Measurements from ENCODE around the gene FAM174C.

The FAM174C gene

GRCh38 chr19:1275260-1275975, at the start of gene FAM174C:
Gene FAM174C, plus strand, starts transcription at chr19:1275530. Its CDS starts 20 bp downstream, at chr19:1275550.
- Histone ChIP-seq H3K9ac (ENCODE audit: low read length) (peak within 1 kb of the TSS; percentile 95), H3K4me2 (ENCODE audit: low read length) (peak within 1 kb of the TSS; percentile 91), H3K79me2 (ENCODE audit: insufficient read depth, low read length) (peaks cover 7% of the 10 kb centered on the region), H3K27me3 (ENCODE audit: insufficient read depth, low read length) (no peaks in the 10 kb centered on the region), H3K9me2 (ENCODE audit: low read depth, low read length) (no peaks in the 10 kb centered on the region), H4K20me1 (ENCODE audit: insufficient read depth, low read length) (no peaks in the 10 kb centered on the region), H3K4me3 (ENCODE audit: low read depth, low read length, poor library complexity, severe bottlenecking) (peak within 1 kb of the TSS; percentile 84), H2AFZ (ENCODE audit: low read length) (no peak within 1 kb of the TSS), H3K36me3 (ENCODE audit: insufficient read depth, low read length) (peaks cover 82% of the 10 kb centered on the region), H3K4me1 (ENCODE audit: insufficient read depth, low read length, severe bottlenecking) (peaks cover 56% of the 10 kb centered on the region), H3F3A (ENCODE audit: insufficient read depth, low read length) (peaks cover 16% of the 10 kb centered on the region), H3K9me3 (ENCODE audit: low read length) (no peaks in the 10 kb centered on the region), H3K27ac (ENCODE audit: low read depth, low read length, poor library complexity, severe bottlenecking) (peak within 1 kb of the TSS; percentile 85)
- no peak for TF ChIP-seq EZH2 (IDR thresholded peaks at IDR 0.05; ENCODE audit: borderline replicate concordance, low read length)

DNA sequence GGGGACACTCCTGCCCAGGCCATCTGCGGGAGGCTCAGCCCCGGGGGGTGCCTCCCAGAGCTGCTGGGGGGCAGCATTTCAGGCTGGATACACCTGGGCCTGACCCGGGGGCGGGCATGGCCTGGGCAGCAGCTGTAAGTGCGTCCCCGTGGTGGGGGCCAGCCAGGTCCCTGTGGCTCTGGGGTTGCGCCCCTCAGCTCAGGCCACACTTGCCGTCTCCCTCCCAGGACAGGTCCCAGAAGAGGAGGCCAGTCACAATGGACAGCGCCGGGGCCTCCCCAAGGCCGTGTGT, 49.2 kb upstream of the FAM174C start:
- Histone ChIP-seq H3K9me2 (ENCODE audit: low read depth, low read length) (no peaks in the 10 kb centered on the region), H3K4me2 (ENCODE audit: low read length) (no peak overlapping the region), H3K27ac (ENCODE audit: low read depth, low read length, poor library complexity, severe bottlenecking) (no peak overlapping the region), H3K27me3 (ENCODE audit: insufficient read depth, low read length) (no peaks in the 10 kb centered on the region), H3K4me1 (ENCODE audit: insufficient read depth, low read length, severe bottlenecking) (peaks cover 6% of the 10 kb centered on the region), H3K79me2 (ENCODE audit: insufficient read depth, low read length) (no peaks in the 10 kb centered on the region), H4K20me1 (ENCODE audit: insufficient read depth, low read length) (no peaks in the 10 kb centered on the region), H3F3A (ENCODE audit: insufficient read depth, low read length) (no peaks in the 10 kb centered on the region), H2AFZ (ENCODE audit: low read length) (no peak overlapping the region), H3K4me3 (ENCODE audit: low read depth, low read length, poor library complexity, severe bottlenecking) (no peak overlapping the region), H3K9ac (ENCODE audit: low read length) (no peak overlapping the region), H3K36me3 (ENCODE audit: insufficient read depth, low read length) (peaks cover 44% of the 10 kb centered on the region), H3K9me3 (ENCODE audit: low read length) (no peaks in the 10 kb centered on the region)
- no peak for TF ChIP-seq EZH2 (IDR thresholded peaks at IDR 0.05; ENCODE audit: borderline replicate concordance, low read length)
- TF ChIP-seq, protein P1, sequence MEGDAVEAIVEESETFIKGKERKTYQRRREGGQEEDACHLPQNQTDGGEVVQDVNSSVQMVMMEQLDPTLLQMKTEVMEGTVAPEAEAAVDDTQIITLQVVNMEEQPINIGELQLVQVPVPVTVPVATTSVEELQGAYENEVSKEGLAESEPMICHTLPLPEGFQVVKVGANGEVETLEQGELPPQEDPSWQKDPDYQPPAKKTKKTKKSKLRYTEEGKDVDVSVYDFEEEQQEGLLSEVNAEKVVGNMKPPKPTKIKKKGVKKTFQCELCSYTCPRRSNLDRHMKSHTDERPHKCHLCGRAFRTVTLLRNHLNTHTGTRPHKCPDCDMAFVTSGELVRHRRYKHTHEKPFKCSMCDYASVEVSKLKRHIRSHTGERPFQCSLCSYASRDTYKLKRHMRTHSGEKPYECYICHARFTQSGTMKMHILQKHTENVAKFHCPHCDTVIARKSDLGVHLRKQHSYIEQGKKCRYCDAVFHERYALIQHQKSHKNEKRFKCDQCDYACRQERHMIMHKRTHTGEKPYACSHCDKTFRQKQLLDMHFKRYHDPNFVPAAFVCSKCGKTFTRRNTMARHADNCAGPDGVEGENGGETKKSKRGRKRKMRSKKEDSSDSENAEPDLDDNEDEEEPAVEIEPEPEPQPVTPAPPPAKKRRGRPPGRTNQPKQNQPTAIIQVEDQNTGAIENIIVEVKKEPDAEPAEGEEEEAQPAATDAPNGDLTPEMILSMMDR (IDR thresholded peaks at IDR 0.05; ENCODE audit: low read length), result no peak

DNA sequence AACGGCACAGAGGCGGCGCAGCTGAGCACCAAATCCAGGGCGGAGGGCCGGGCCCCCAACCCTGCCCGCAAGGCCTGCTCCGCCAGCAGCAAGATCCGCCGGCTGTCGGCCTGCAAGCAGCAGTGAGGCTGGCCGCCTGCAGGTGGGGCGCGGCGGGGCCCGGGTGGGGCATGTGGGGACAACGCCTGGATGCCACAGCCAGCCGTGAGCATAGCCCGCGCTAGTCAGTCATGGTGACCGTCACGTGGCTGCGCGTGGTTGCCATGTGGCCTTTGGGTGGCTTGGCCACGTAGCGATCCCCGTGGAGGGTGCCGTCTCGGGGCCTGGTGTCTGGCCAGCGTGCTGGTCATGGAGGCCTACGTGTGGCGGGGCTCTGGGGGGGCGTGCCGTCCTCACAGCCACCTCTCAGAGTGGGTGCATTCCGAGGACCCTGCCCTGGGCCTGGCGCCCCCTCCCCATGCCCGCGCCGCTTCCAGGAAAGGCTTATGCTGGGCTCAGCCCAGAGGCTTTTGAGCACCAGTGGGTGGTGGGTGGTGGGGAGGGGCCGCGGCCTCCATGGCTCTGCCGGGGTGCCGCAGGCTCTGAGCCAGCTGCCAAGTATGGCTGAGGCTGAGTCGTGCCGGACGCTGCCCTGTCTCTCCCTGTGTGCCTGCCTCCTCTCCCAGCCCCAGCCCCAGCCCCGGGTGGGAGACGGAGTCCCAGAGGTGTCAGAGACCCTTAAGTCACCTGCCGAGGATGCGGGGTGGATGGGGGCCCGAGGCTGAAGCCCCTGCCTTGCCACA, 48.6 kb upstream of the FAM174C start:
- peaks cover 42% of the 10 kb centered on the region for H3K36me3 ChIP-seq (ENCODE audit: insufficient read depth, low read length)
- no peak overlapping the region for H2AFZ ChIP-seq (ENCODE audit: low read length)
- no peak overlapping the region for H3K27ac ChIP-seq (ENCODE audit: low read depth, low read length, poor library complexity, severe bottlenecking)

More for the DNA sequence above, 48.6 kb upstream of the FAM174C start:
- no peak overlapping the region for H3K4me3 ChIP-seq (ENCODE audit: low read depth, low read length, poor library complexity, severe bottlenecking)
- H3K9me2 ChIP-seq (ENCODE audit: low read depth, low read length), result no peaks in the 10 kb centered on the region
- no peaks in the 10 kb centered on the region for H3K27me3 ChIP-seq (ENCODE audit: insufficient read depth, low read length)
- peaks cover 6% of the 10 kb centered on the region for H3K4me1 ChIP-seq (ENCODE audit: insufficient read depth, low read length, severe bottlenecking)
- no peak overlapping the region for H3K9ac ChIP-seq (ENCODE audit: low read length)
- no peak overlapping the region for H3K4me2 ChIP-seq (ENCODE audit: low read length)
- H3F3A ChIP-seq (ENCODE audit: insufficient read depth, low read length), result no peaks in the 10 kb centered on the region
- TF ChIP-seq EZH2 (IDR thresholded peaks at IDR 0.05; ENCODE audit: borderline replicate concordance, low read length), result no peak
- TF ChIP-seq, protein P1 (IDR thresholded peaks at IDR 0.05; ENCODE audit: low read length), result no peak
- no peaks in the 10 kb centered on the region for H3K9me3 ChIP-seq (ENCODE audit: low read length)
- no peaks in the 10 kb centered on the region for H4K20me1 ChIP-seq (ENCODE audit: insufficient read depth, low read length)
- H3K79me2 ChIP-seq (ENCODE audit: insufficient read depth, low read length), result no peaks in the 10 kb centered on the region

All from OCI-LY1 (cell line).